ENCODE results near the gene TMPRSS6. TPM values are rescaled to one million over a fixed set of nuclear protein-coding genes. Genes with fewer than 3 reads are reported as not detected.

Gene TMPRSS6
- total and polyA plus RNA-seq, 8 donors = 0.25 to 1.5 (median 0.46) TPM; not detected in 4

- Histone ChIP-seq H3K27me3 (no peaks in the 10 kb centered on the region), H3K27ac (no peak overlapping the region), H3K4me1 (peaks cover 13 to 52% (median 35%) of the 10 kb centered on the region in 4 donors), H3K36me3 (peaks cover 40 to 71% (median 69%) of the 10 kb centered on the region in 4 donors), H3K9me3 (no peaks in the 10 kb centered on the region), H3K4me3 (no peak overlapping the region)
- intact Hi-C loops (cut with DNase I; ENCODE audit: low total_unique reads) = no loop called here
- no peak for TF ChIP-seq POLR2A (IDR thresholded peaks at IDR 0.05)
- no peak for TF ChIP-seq POLR2AphosphoS5 (IDR thresholded peaks at IDR 0.05)
- no peak for TF ChIP-seq EP300 (IDR thresholded peaks at IDR 0.05)
- TF ChIP-seq, protein P1, sequence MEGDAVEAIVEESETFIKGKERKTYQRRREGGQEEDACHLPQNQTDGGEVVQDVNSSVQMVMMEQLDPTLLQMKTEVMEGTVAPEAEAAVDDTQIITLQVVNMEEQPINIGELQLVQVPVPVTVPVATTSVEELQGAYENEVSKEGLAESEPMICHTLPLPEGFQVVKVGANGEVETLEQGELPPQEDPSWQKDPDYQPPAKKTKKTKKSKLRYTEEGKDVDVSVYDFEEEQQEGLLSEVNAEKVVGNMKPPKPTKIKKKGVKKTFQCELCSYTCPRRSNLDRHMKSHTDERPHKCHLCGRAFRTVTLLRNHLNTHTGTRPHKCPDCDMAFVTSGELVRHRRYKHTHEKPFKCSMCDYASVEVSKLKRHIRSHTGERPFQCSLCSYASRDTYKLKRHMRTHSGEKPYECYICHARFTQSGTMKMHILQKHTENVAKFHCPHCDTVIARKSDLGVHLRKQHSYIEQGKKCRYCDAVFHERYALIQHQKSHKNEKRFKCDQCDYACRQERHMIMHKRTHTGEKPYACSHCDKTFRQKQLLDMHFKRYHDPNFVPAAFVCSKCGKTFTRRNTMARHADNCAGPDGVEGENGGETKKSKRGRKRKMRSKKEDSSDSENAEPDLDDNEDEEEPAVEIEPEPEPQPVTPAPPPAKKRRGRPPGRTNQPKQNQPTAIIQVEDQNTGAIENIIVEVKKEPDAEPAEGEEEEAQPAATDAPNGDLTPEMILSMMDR (IDR thresholded peaks at IDR 0.05) = no peak
- no peak for DNase-seq
- 88 to 92% (median 91%) methylated on average over 19 to 22 of the region's 22 CpGs for WGBS, 5 donors
These were observed 80.5 kb downstream of the TMPRSS6 start for GRCh38 chr22:37028692-37029674.

- Histone ChIP-seq H3K4me1 (peaks cover 11 to 52% (median 40%) of the 10 kb centered on the region in 4 donors), H3K27ac (no peak overlapping the region), H3K4me3 (no peak overlapping the region), H3K36me3 (peaks cover 40 to 76% (median 70%) of the 10 kb centered on the region in 4 donors), H3K9me3 (no peaks in the 10 kb centered on the region), H3K27me3 (no peaks in the 10 kb centered on the region)
- WGBS, 5 donors = 84 to 94% (median 92%) methylated on average over 7 of the region's 7 CpGs
- TF ChIP-seq POLR2AphosphoS5 (IDR thresholded peaks at IDR 0.05) (no peak), POLR2A (IDR thresholded peaks at IDR 0.05) (no peak), EP300 (IDR thresholded peaks at IDR 0.05) (no peak)
- TF ChIP-seq, protein P1 (IDR thresholded peaks at IDR 0.05) = no peak
- intact Hi-C loops (cut with DNase I; ENCODE audit: low total_unique reads) = no loop called here
- DNase-seq = no peak
These were observed 82.0 kb downstream of the TMPRSS6 start for GRCh38 chr22:37027556-37027955.

GRCh38 chr22:37026325-37026724 lies 83.2 kb downstream of the TMPRSS6 start:
- WGBS, 5 donors = 81 to 97% (median 88%) methylated on average over 3 to 5 of the region's 5 CpGs
- Histone ChIP-seq H3K4me1 (peaks cover 18 to 52% (median 42%) of the 10 kb centered on the region in 4 donors), H3K27ac (no peak overlapping the region), H3K27me3 (no peaks in the 10 kb centered on the region), H3K9me3 (no peaks in the 10 kb centered on the region), H3K4me3 (no peak overlapping the region), H3K36me3 (peaks cover 40 to 76% (median 70%) of the 10 kb centered on the region in 4 donors)
- intact Hi-C loops (cut with DNase I; ENCODE audit: low total_unique reads) = no loop called here
- TF ChIP-seq, protein P1 (IDR thresholded peaks at IDR 0.05) = no peak
- no peak for TF ChIP-seq EP300 (IDR thresholded peaks at IDR 0.05)
- no peak for TF ChIP-seq POLR2A (IDR thresholded peaks at IDR 0.05)
- no peak for TF ChIP-seq POLR2AphosphoS5 (IDR thresholded peaks at IDR 0.05)
- DNase-seq = no peak

- WGBS, 5 donors = 71 to 88% (median 83%) methylated on average over 10 of the region's 10 CpGs
- DNase-seq = no peak
- Histone ChIP-seq H3K4me1 (peaks cover 25 to 52% (median 46%) of the 10 kb centered on the region in 4 donors), H3K27ac (no peak overlapping the region), H3K27me3 (no peaks in the 10 kb centered on the region), H3K4me3 (no peak overlapping the region), H3K36me3 (peaks cover 40 to 71% (median 67%) of the 10 kb centered on the region in 4 donors), H3K9me3 (no peaks in the 10 kb centered on the region)
- TF ChIP-seq, protein P1 (IDR thresholded peaks at IDR 0.05) = no peak
- TF ChIP-seq EP300 (IDR thresholded peaks at IDR 0.05) (no peak), POLR2A (IDR thresholded peaks at IDR 0.05) (no peak), POLR2AphosphoS5 (IDR thresholded peaks at IDR 0.05) (no peak)
- intact Hi-C loops (cut with DNase I; ENCODE audit: low total_unique reads) = no loop called here
These were observed 83.9 kb downstream of the TMPRSS6 start for GRCh38 chr22:37025500-37026070.

All from stomach (tissue), 9 donors.